Caco-2 (cell line): ENCODE data around the gene KLHL30. TPM values are rescaled to one million over a fixed set of nuclear protein-coding genes. Genes with fewer than 3 reads are reported as not detected.

Source experiments
- BruUV-seq: library from RNA; stranded (reverse); fragments of 400-500 nt; replicated peaks from 2 replicates; lab custom pipeline; 2021; lab: Mats Ljungman, UMichigan
- CTCF ChIA-PET: fragments of 300-600 bp; sonication (Branson Sonifier 250); formaldehyde crosslinking; loops from one replicate; lab custom pipeline; 2022; ENCODE audit warnings: antibody characterized with exemption; lab: Charles Lee
- POLR2A ChIA-PET: fragments of 300-600 bp; sonication (Branson Sonifier 250); formaldehyde crosslinking; loops from one replicate; lab custom pipeline; 2022; ENCODE audit warnings: antibody characterized with exemption; lab: Charles Lee
- DNase-seq, 2 experiments: peaks; one replicate each; pipeline versions ENCODE4 v3.0.0 to v3.0.0-alpha.2; 2020 to 2022
- H3K27me3 ChIP-seq: replicated peaks from 2 replicates; pipeline ENCODE4 v1.6.0; 2011; ENCODE audit warnings: low read length; ENCODE audit not compliant: control insufficient read depth, insufficient read depth
- H3K36me3 ChIP-seq: 2 replicates; pipeline ENCODE4 v1.5.1; 2011; ENCODE audit warnings: low read length; ENCODE audit not compliant: control insufficient read depth, insufficient read depth
- H3K4me1 ChIP-seq: fragments of 250-450 bp; sonication (Bioruptor Pico); 2 replicates; pipeline ENCODE4 v1.5.1; 2020; ENCODE audit warnings: mild to moderate bottlenecking
- H3K4me3 ChIP-seq: 2 replicates; pipeline ENCODE4 v1.5.1; 2011; ENCODE audit warnings: low read depth, mild to moderate bottlenecking, control low read depth, low read length
- H3K9me3 ChIP-seq: fragments of 250-450 bp; sonication (Bioruptor Pico); 2 replicates; pipeline ENCODE4 v1.5.1; 2020; ENCODE audit warnings: mild to moderate bottlenecking, moderate library complexity
- H3K27ac Mint-ChIP-seq: one replicate; pipeline ENCODE4 v1.8.0; 2022; ENCODE audit warnings: mixed read lengths; ENCODE audit not compliant: unreplicated experiment
- H3K27me3 Mint-ChIP-seq: one replicate; pipeline ENCODE4 v1.8.0; 2022; ENCODE audit warnings: mixed read lengths; ENCODE audit not compliant: insufficient read depth, unreplicated experiment
- H3K36me3 Mint-ChIP-seq: one replicate; pipeline ENCODE4 v1.8.0; 2022; ENCODE audit warnings: mild to moderate bottlenecking, mixed read lengths; ENCODE audit not compliant: insufficient read depth, unreplicated experiment
- H3K4me1 Mint-ChIP-seq: one replicate; pipeline ENCODE4 v1.8.0; 2022; ENCODE audit warnings: low read depth, mixed read lengths; ENCODE audit not compliant: unreplicated experiment
- H3K4me3 Mint-ChIP-seq: one replicate; pipeline ENCODE4 v1.8.0; 2022; ENCODE audit warnings: mild to moderate bottlenecking, moderate library complexity, mixed read lengths; ENCODE audit not compliant: unreplicated experiment
- H3K9me3 Mint-ChIP-seq: one replicate; pipeline ENCODE4 v1.8.0; 2022; ENCODE audit warnings: mixed read lengths; ENCODE audit not compliant: unreplicated experiment
- intact Hi-C: fragments of 100-400 bp; cut with micrococcal nuclease; formaldehyde crosslinking; loops from one replicate; pipeline ENCODE4 v1.10.0; 2022; ENCODE audit not compliant: unreplicated experiment
- total RNA-seq: library from RNA; stranded (reverse); gene quantifications from 2 replicates; pipeline ENCODE4 v1.2.3, GENCODE V29; 2022
- TF ChIP-seq, protein P1 (sequence below), 2 experiments: fragments of 200-600 bp in 1 of 2; IDR thresholded peaks; 1 replicate in 1 of 2; 2 replicates in 1 of 2; pipeline versions ENCODE4 v1.5.1 to v1.8.0; 2011 to 2022; ENCODE audit warnings: antibody characterized with exemption in 1 of 2, control low read depth in 1 of 2, inconsistent platforms in 1 of 2, low read depth in 1 of 2, low read length in 1 of 2, mild to moderate bottlenecking in 1 of 2, moderate library complexity in 1 of 2; ENCODE audit not compliant: insufficient read depth in 1 of 2, severe bottlenecking in 1 of 2, unreplicated experiment in 1 of 2

Gene KLHL30
- total RNA-seq, 1 experiment from 2014 or later: 0.36 TPM

- no peaks in the 10 kb centered on the region for H3K36me3 Mint-ChIP-seq
- no peaks in the 10 kb centered on the region for H3K9me3 Mint-ChIP-seq
- TF ChIP-seq, protein P1, sequence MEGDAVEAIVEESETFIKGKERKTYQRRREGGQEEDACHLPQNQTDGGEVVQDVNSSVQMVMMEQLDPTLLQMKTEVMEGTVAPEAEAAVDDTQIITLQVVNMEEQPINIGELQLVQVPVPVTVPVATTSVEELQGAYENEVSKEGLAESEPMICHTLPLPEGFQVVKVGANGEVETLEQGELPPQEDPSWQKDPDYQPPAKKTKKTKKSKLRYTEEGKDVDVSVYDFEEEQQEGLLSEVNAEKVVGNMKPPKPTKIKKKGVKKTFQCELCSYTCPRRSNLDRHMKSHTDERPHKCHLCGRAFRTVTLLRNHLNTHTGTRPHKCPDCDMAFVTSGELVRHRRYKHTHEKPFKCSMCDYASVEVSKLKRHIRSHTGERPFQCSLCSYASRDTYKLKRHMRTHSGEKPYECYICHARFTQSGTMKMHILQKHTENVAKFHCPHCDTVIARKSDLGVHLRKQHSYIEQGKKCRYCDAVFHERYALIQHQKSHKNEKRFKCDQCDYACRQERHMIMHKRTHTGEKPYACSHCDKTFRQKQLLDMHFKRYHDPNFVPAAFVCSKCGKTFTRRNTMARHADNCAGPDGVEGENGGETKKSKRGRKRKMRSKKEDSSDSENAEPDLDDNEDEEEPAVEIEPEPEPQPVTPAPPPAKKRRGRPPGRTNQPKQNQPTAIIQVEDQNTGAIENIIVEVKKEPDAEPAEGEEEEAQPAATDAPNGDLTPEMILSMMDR (IDR thresholded peaks at IDR 0.05; ENCODE audit: insufficient read depth in 1 of 2, low read depth in 1 of 2, low read length in 1 of 2, severe bottlenecking in 1 of 2, unreplicated experiment in 1 of 2): no peak
- Histone ChIP-seq H3K36me3 (no peaks in the 10 kb centered on the region), H3K4me1 (no peaks in the 10 kb centered on the region), H3K27me3 (no peaks in the 10 kb centered on the region), H3K9me3 (no peaks in the 10 kb centered on the region), H3K4me3 (no peak overlapping the region)
- ChIA-PET POLR2A (no interaction called here), CTCF (no interaction called here)
- no TSS peak for BruUV-seq
- no peaks in the 10 kb centered on the region for H3K27me3 Mint-ChIP-seq
- H3K4me1 Mint-ChIP-seq: no peaks in the 10 kb centered on the region
- intact Hi-C loops: no loop called here
- no peak overlapping the region for H3K4me3 Mint-ChIP-seq
- H3K27ac Mint-ChIP-seq: no peak overlapping the region
- no peak for DNase-seq
Measured at GRCh38 chr2:238144262-238144661, 5.8 kb downstream of the KLHL30 start.

GRCh38 chr2:238145046-238145445 is 6.6 kb downstream of the KLHL30 start:
- no peaks in the 10 kb centered on the region for H3K27me3 Mint-ChIP-seq
- ChIA-PET CTCF (no interaction called here), POLR2A (no interaction called here)
- Histone ChIP-seq H3K9me3 (no peaks in the 10 kb centered on the region), H3K27me3 (no peaks in the 10 kb centered on the region), H3K36me3 (no peaks in the 10 kb centered on the region), H3K4me1 (no peaks in the 10 kb centered on the region), H3K4me3 (no peak overlapping the region)
- H3K9me3 Mint-ChIP-seq: no peaks in the 10 kb centered on the region
- intact Hi-C loops: no loop called here
- H3K27ac Mint-ChIP-seq: no peak overlapping the region
- H3K36me3 Mint-ChIP-seq: no peaks in the 10 kb centered on the region
- TF ChIP-seq, protein P1 (IDR thresholded peaks at IDR 0.05; ENCODE audit: insufficient read depth in 1 of 2, low read depth in 1 of 2, low read length in 1 of 2, severe bottlenecking in 1 of 2, unreplicated experiment in 1 of 2): no peak
- H3K4me3 Mint-ChIP-seq: no peak overlapping the region
- H3K4me1 Mint-ChIP-seq: no peaks in the 10 kb centered on the region
- DNase-seq: no peak
- no TSS peak for BruUV-seq

DNA sequence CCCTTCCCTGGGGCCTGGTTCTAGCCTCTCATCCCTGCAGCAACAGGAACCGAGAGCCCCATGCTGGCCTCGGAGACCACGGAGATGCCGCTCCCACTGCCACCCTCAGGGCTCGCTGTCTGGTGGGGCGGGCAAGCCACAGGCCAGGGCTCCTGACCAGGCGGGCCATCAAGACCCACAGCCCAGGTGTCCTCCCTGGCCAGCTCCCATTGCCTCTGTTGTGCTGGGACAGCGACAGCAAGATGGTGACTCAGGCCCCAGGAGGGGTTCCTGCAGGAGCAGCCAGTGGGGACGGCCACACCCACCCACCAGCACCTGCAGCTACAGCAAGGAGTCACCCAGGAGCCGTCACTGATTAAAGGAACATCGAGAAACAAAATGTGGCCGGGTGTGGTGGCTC is 7.4 kb downstream of the KLHL30 start:
- Histone ChIP-seq H3K36me3 (no peaks in the 10 kb centered on the region), H3K9me3 (no peaks in the 10 kb centered on the region), H3K27me3 (no peaks in the 10 kb centered on the region), H3K4me3 (no peak overlapping the region), H3K4me1 (no peaks in the 10 kb centered on the region)
- ChIA-PET CTCF (no interaction called here), POLR2A (no interaction called here)
- no peaks in the 10 kb centered on the region for H3K27me3 Mint-ChIP-seq
- TF ChIP-seq, protein P1 (IDR thresholded peaks at IDR 0.05; ENCODE audit: insufficient read depth in 1 of 2, low read depth in 1 of 2, low read length in 1 of 2, severe bottlenecking in 1 of 2, unreplicated experiment in 1 of 2): no peak
- H3K4me3 Mint-ChIP-seq: no peak overlapping the region
- no peaks in the 10 kb centered on the region for H3K36me3 Mint-ChIP-seq
- no peaks in the 10 kb centered on the region for H3K9me3 Mint-ChIP-seq
- BruUV-seq: no TSS peak
- DNase-seq: no peak
- H3K27ac Mint-ChIP-seq: no peak overlapping the region
- intact Hi-C loops: no loop called here
- no peaks in the 10 kb centered on the region for H3K4me1 Mint-ChIP-seq
